Subcutaneous abdominal adipose tissue (tissue), 5 donors: ENCODE results near the gene FARSA.
A peak's percentile ranks its signal among the peaks of the same experiment; 100 is the strongest.
"Not testable (repeated sequence)": the region's sequence is repeated elsewhere in the genome, so short reads cannot be mapped to it uniquely, and the experiment has no call there.

ENCODE experiments used
- H3K27ac ChIP-seq: one replicate; pipeline ENCODE4 v1.7.0; 2013; ENCODE audit warnings: low read depth, mild to moderate bottlenecking, inconsistent platforms, low read length, moderate library complexity
- H3K27me3 ChIP-seq, 5 donors: one replicate each; pipeline ENCODE4 v1.7.0; 2013; ENCODE audit warnings: low read length in 5 of 5, inconsistent platforms in 1 of 5; ENCODE audit not compliant: control insufficient read depth in 5 of 5, insufficient read depth in 4 of 5
- H3K36me3 ChIP-seq, 5 donors: one replicate each; pipeline ENCODE4 v1.7.0; 2013; ENCODE audit warnings: low read length in 5 of 5; ENCODE audit not compliant: control insufficient read depth in 5 of 5, insufficient read depth in 5 of 5
- H3K4me1 ChIP-seq, 5 donors: one replicate each; pipeline ENCODE4 v1.7.0; 2013; ENCODE audit warnings: low read length in 5 of 5, mild to moderate bottlenecking in 3 of 5, moderate library complexity in 1 of 5; ENCODE audit not compliant: control insufficient read depth in 5 of 5, insufficient read depth in 5 of 5
- H3K4me3 ChIP-seq, 5 donors: one replicate each; pipeline ENCODE4 v1.7.0; 2013; ENCODE audit warnings: low read length in 5 of 5, low read depth in 1 of 5
- H3K9ac ChIP-seq, 5 donors: one replicate each; pipeline ENCODE4 v1.7.0; 2013; ENCODE audit warnings: low read length in 5 of 5, mild to moderate bottlenecking in 4 of 5, moderate library complexity in 3 of 5
- H3K9me3 ChIP-seq, 5 donors: one replicate each; pipeline ENCODE4 v1.7.0; 2013; ENCODE audit warnings: low read length in 5 of 5; ENCODE audit not compliant: control insufficient read depth in 5 of 5
- donor health status: healthy.
- donor health status: healthy.
- donor health status: healthy.
- donor health status: healthy.
- donor health status: healthy.

Gene FARSA

DNA sequence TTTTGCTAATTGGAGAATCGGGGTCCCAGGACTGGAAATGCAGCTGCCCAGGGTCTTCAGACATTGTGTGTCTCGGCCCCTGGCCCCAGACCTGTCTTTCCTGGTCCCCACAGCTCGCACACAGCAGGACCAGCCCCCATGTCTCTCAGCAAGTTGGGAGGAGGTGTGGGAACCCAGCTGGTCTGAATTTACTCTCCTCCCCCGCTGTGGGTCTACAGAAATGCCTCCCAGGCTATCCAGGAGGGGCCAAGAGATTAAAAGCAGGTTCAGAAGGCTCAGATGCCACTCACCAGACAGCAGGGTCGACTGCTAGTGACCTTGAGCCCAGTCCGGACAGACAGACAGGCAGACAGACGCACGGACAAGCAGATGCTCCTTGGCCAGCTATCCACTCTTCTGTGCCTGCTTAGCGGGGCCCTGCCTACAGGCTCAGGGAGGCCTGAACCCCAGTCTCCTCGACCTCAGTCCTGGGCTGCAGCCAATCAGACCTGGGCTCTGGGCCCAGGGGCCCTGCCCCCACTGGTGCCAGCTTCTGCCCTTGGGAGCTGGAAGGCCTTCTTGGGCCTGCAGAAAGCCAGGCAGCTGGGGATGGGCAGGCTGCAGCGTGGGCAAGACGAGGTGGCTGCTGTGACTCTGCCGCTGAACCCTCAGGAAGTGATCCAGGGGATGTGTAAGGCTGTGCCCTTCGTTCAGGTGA lies 35.9 kb upstream of the FARSA start, which contains the start of gene DAND5:
DAND5 (plus strand) TSS at position 285 of the 697 bp plus-strand sequence; CDS start at position 370, 85 bp downstream.
- Histone ChIP-seq H3K4me1 (peaks cover 0 to 18% (median 17%) of the 10 kb centered on the region in 5 donors), H3K4me3 (no peak within 1 kb of the TSS), H3K36me3 (no peaks in the 10 kb centered on the region), H3K9me3 (no peaks in the 10 kb centered on the region), H3K27me3 (no peaks in the 10 kb centered on the region), H3K9ac (peak within 1 kb of the TSS in 2 of 5 donors; percentile 28 to 34), H3K27ac (no peak within 1 kb of the TSS)

DNA sequence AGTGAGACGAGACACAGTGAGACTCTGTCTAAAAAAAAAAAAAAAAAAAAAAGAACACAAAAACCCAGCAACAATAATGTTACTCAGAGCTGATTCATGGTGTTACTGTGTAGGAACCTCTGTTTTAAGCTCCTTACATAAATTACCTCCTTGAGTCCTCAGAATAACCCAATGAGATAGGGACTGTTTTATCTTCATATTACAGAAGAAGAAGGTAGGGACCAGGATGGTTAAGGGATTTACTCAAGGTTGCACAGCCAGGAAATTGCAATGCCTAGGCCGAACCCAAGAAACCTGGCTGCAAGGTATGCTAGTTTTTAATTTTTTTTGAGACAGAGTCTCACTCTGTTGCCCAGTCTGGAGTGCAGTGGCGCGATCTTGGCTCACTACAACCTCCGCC lies 34.4 kb upstream of the FARSA start:
- H3K9ac ChIP-seq, result no peak overlapping the region
- no peaks in the 10 kb centered on the region for H3K36me3 ChIP-seq
- no peaks in the 10 kb centered on the region for H3K9me3 ChIP-seq
- no peak overlapping the region for H3K4me3 ChIP-seq
- no peak overlapping the region for H3K27ac ChIP-seq
- H3K27me3 ChIP-seq, result no peaks in the 10 kb centered on the region
- peaks cover 0 to 18% (median 17%) of the 10 kb centered on the region in 5 donors for H3K4me1 ChIP-seq

DNA sequence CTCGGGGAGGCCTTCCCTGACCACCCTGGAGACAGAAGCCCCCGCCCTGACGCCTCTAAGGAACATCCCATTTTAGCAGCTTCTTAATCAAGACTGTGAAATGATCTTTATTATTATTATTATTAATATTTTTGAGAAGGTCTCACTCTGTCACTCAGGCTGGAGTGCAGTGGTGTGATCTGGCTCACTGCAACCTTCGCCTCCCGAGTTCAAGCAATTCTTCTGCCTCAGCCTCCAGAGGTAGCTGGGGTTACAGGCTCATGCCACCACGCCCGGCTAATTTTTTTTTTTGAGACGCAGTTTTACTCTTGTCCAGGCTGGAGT lies 32.3 kb upstream of the FARSA start:
- no peak overlapping the region for H3K27ac ChIP-seq

GRCh38 chr19:12965017-12965811 lies 31.7 kb upstream of the FARSA start:
- no peaks in the 10 kb centered on the region for H3K36me3 ChIP-seq
- peaks cover 0 to 18% (median 17%) of the 10 kb centered on the region in 5 donors for H3K4me1 ChIP-seq
- no peaks in the 10 kb centered on the region for H3K9me3 ChIP-seq
- H3K9ac ChIP-seq, result peak overlapping the region in 4 of 5 donors; percentile 43 to 79 (median 56)
- H3K4me3 ChIP-seq, result peak overlapping the region; percentile 65 to 89 (median 76)
- no peak overlapping the region for H3K27ac ChIP-seq
- no peaks in the 10 kb centered on the region for H3K27me3 ChIP-seq

More for the DNA sequence above, 32.3 kb upstream of the FARSA start:
- peak overlapping the region in 1 of 5 donors; percentile 79 for H3K9ac ChIP-seq
- H3K36me3 ChIP-seq, result no peaks in the 10 kb centered on the region
- H3K9me3 ChIP-seq, result no peaks in the 10 kb centered on the region
- peak overlapping the region in 1 of 5 donors; percentile 65 for H3K4me3 ChIP-seq
- peaks cover 0 to 18% (median 17%) of the 10 kb centered on the region in 5 donors for H3K4me1 ChIP-seq
- no peaks in the 10 kb centered on the region for H3K27me3 ChIP-seq

DNA sequence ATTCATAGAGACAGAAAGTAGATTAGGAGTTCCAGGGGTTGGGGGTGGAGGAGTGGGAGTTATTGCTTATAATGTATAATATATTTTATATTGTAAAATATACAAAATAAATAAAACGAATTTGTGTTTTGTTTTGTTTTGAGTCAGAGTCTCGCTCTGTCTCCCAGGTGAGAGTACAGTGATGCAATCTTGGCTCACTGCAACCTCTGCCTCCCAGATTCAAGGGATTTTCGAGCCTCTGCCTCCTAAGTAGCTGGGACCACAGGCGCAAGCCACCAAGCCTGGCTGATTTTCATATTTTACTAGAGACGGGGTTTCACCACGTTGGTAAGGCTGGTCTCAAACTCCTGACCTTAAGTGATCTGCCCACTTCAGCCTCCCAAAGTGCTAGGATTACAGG lies 26.0 kb upstream of the FARSA start:
- Histone ChIP-seq H3K9me3 (no peaks in the 10 kb centered on the region), H3K36me3 (peaks cover 0 to 5% (median 3%) of the 10 kb centered on the region in 5 donors), H3K27ac (no peak overlapping the region), H3K27me3 (no peaks in the 10 kb centered on the region), H3K4me3 (no peak overlapping the region), H3K4me1 (peaks cover 0 to 17% (median 15%) of the 10 kb centered on the region in 5 donors), H3K9ac (no peak overlapping the region)

DNA sequence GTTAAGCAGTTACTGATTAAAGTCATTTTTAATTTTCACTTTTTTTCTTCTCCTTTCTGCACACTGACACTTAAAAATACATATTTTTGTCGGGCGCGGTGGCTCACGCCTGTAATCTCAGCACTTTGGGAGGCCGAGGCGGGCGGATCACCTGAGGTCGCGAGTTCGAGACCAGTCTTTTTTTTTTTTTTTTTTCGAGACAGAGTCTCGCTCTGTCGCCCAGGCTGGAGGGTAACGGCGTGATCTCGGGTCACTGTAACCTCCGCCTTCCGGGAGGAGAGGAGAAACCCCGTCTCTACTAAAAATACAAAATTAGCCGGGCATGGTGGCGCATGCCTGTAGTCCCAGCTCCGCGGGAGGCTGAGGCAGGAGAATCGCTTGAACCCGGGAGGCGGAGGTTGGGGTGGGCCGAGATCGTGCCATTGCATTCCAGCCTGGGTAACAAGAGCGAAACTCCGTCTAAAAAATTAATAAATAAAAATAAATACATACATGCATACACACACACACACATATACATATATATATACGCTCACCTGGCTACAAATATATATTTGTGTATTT lies 24.0 kb upstream of the FARSA start:
- Histone ChIP-seq H3K4me1 (peaks cover 2 to 25% (median 19%) of the 10 kb centered on the region in 5 donors), H3K9ac (peak overlapping the region; percentile 48 to 88 (median 87)), H3K4me3 (peak overlapping the region; percentile 40 to 99 (median 87)), H3K36me3 (peaks cover 0 to 23% (median 21%) of the 10 kb centered on the region in 5 donors), H3K27ac (peak overlapping the region; percentile 62)
- not testable (repeated sequence) for H3K27me3 ChIP-seq, H3K9me3 ChIP-seq

GRCh38 chr19:12956446-12957388 lies 23.2 kb upstream of the FARSA start, which contains the start of gene GADD45GIP1:
Gene GADD45GIP1, minus strand, starts transcription at chr19:12957223. Its CDS starts 11 bp downstream, at chr19:12957212.
- peaks cover 2 to 26% (median 21%) of the 10 kb centered on the region in 5 donors for H3K4me1 ChIP-seq

DNA sequence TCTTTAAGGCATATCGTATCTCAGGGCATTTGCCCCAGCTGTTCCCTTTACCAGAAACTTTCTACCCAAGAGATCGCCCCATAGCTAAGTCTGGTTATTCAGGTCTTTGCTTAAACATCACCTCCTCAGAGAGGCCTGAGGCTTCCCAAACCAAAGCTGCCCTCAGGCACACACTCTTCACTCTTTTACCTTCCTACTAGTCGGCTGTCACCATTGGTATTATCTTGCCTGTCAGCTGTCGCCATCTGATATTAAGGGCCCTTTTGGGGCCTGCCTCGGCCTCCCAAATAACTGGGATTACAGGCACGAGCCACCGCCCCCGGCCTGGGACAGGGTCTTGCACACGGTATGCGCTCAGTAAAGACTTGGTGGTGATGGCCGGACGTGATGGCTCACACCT lies 22.5 kb upstream of the FARSA start:
- H3K27ac ChIP-seq, result peak overlapping the region; percentile 62
- H3K4me1 ChIP-seq, result peaks cover 2 to 26% (median 21%) of the 10 kb centered on the region in 5 donors
- peak overlapping the region in 4 of 5 donors; percentile 46 to 88 (median 88) for H3K9ac ChIP-seq
- H3K27me3 ChIP-seq, result no peaks in the 10 kb centered on the region
- peak overlapping the region; percentile 77 to 99 (median 87) for H3K4me3 ChIP-seq
- H3K36me3 ChIP-seq, result peaks cover 0 to 36% (median 35%) of the 10 kb centered on the region in 5 donors
- no peaks in the 10 kb centered on the region for H3K9me3 ChIP-seq

More at GRCh38 chr19:12956446-12957388, 23.2 kb upstream of the FARSA start, which contains the start of gene GADD45GIP1:
- peak within 1 kb of the TSS; percentile 62 for H3K27ac ChIP-seq
- H3K36me3 ChIP-seq, result peaks cover 0 to 29% (median 29%) of the 10 kb centered on the region in 5 donors
- no peaks in the 10 kb centered on the region for H3K9me3 ChIP-seq
- peak within 1 kb of the TSS; percentile 56 to 88 (median 87) for H3K9ac ChIP-seq
- peak within 1 kb of the TSS; percentile 77 to 99 (median 87) for H3K4me3 ChIP-seq
- no peaks in the 10 kb centered on the region for H3K27me3 ChIP-seq

DNA sequence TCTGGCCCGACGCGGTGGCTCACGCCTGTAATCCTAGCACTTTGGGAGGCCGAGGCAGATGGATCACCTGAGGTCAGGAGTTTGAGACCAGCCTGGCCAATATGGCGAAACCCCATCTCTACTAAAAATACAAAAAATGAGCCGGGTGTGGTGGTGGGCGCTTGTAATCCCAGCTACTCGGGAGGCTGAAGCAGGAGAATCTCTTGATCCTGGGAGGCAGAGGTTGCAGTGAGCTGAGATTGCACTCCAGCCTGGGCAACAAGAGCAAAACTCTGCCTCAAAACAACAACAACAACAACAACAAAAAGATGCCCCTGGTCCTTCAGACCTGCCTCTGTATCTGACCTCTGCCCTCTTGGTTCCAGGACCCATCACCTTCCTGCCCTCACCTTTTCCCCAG lies 22.1 kb upstream of the FARSA start:
- H3K27me3 ChIP-seq, H3K9me3 ChIP-seq: not testable (repeated sequence)
- H3K4me1 ChIP-seq, result peaks cover 2 to 26% (median 21%) of the 10 kb centered on the region in 5 donors
- peak overlapping the region in 3 of 5 donors; percentile 46 to 88 (median 87) for H3K9ac ChIP-seq
- peak overlapping the region; percentile 62 for H3K27ac ChIP-seq
- peak overlapping the region in 2 of 5 donors; percentile 77 to 95 for H3K4me3 ChIP-seq
- H3K36me3 ChIP-seq, result peaks cover 0 to 41% (median 40%) of the 10 kb centered on the region in 5 donors
